Fibroblast of mammary gland (primary cell): ENCODE results near the gene CTSE.
A peak's percentile ranks its signal among the peaks of the same experiment; 100 is the strongest.
"Not testable (repeated sequence)": the region's sequence is repeated elsewhere in the genome, so short reads cannot be mapped to it uniquely, and the experiment has no call there.

Experiments used
- DNase-seq: peaks from one replicate; pipeline ENCODE4 v3.0.0-alpha.2; 2010; ENCODE audit warnings: low read depth
- H3K4me3 ChIP-seq: 2 replicates; pipeline ENCODE4 v1.5.1; 2011; ENCODE audit warnings: low read depth, mild to moderate bottlenecking, low read length, moderate library complexity; ENCODE audit not compliant: control insufficient read depth
- CTCF ChIP-seq: conservative IDR thresholded peaks from 2 replicates; pipeline ENCODE4 v1.5.1; 2011; ENCODE audit warnings: low read depth, low read length, inconsistent platforms; ENCODE audit not compliant: control insufficient read depth, insufficient read depth

CTSE gene

GRCh38 chr1:205998457-205999241 is 25.0 kb downstream of the CTSE start:
- DNase-seq: no peak
- no peak overlapping the region for H3K4me3 ChIP-seq
- TF ChIP-seq CTCF: no peak

- not testable (repeated sequence) for H3K4me3 ChIP-seq, DNase-seq
These were observed 27.1 kb downstream of the CTSE start for GRCh38 chr1:205996641-205997040.

- no peak overlapping the region for H3K4me3 ChIP-seq
- TF ChIP-seq CTCF: no peak
- no peak for DNase-seq
These were observed 29.3 kb downstream of the CTSE start for GRCh38 chr1:205994346-205994745.

- H3K4me3 ChIP-seq: no peak overlapping the region
- no peak for DNase-seq
- no peak for TF ChIP-seq CTCF
These were observed 30.6 kb downstream of the CTSE start for GRCh38 chr1:205993068-205993467.

- DNase-seq: no peak
- no peak for TF ChIP-seq CTCF
- no peak overlapping the region for H3K4me3 ChIP-seq
These were observed 31.3 kb downstream of the CTSE start for GRCh38 chr1:205992218-205992882.

GRCh38 chr1:205991237-205991636 is 32.5 kb downstream of the CTSE start:
- peak; percentile 49 for DNase-seq
- H3K4me3 ChIP-seq: no peak overlapping the region
- no peak for TF ChIP-seq CTCF

GRCh38 chr1:205990226-205990625 is 33.5 kb downstream of the CTSE start:
- H3K4me3 ChIP-seq: no peak overlapping the region
- no peak for DNase-seq
- TF ChIP-seq CTCF: no peak
